Body of pancreas (tissue), 4 donors: Measurements from ENCODE around the gene OR2T6. TPM values are rescaled to one million over a fixed set of nuclear protein-coding genes. Genes with fewer than 3 reads are reported as not detected.

Source experiments
- ATAC-seq: fragments of 150-250 bp; one replicate; pipeline ENCODE4 v1.9.1; 2016
- DNase-seq, 4 donors: peaks; one replicate each; pipeline ENCODE4 v3.0.0-alpha.2; 2019
- H3K27ac ChIP-seq, 4 donors: fragments of 200-600 bp; sonication (generic); 1 replicate in 3 of 4; 2 replicates in 1 of 4; pipeline versions ENCODE4 v1.5.1 to v1.6.1; 2016 to 2019; ENCODE audit warnings: mild to moderate bottlenecking in 1 of 4, mixed read lengths in 1 of 4, moderate library complexity in 1 of 4
- H3K27me3 ChIP-seq, 2 donors: fragments of 200-600 bp; sonication (generic); one replicate each; pipeline ENCODE4 v1.6.0; 2016; ENCODE audit warnings: mild to moderate bottlenecking in 1 of 2
- H3K36me3 ChIP-seq, 2 donors: fragments of 200-600 bp; sonication (generic); replicated peaks in 1 of 2; 2 replicates each; pipeline ENCODE4 v1.5.1; 2016; ENCODE audit warnings: low read depth in 2 of 2; ENCODE audit not compliant: insufficient read depth in 1 of 2
- H3K4me1 ChIP-seq: fragments of 200-600 bp; sonication (generic); one replicate; pipeline ENCODE4 v1.6.0; 2016
- H3K4me3 ChIP-seq, 2 donors: fragments of 200-600 bp; sonication (generic); 1 replicate in 1 of 2; 2 replicates in 1 of 2; pipeline ENCODE4 v1.5.1; 2016 to 2019
- H3K9me3 ChIP-seq, 3 donors: fragments of 200-600 bp; sonication (generic); 1 replicate in 2 of 3; 2 replicates in 1 of 3; pipeline ENCODE4 v1.5.1; 2016
- CTCF ChIP-seq, 7 experiments: fragments of 450-650 bp in 4 of 7; fragments of 200-600 bp in 3 of 7; sonication (generic) in 3 of 7; IDR thresholded peaks; one replicate each; pipeline ENCODE4 v1.5.1; 2016 to 2019; ENCODE audit warnings: antibody characterized with exemption in 7 of 7
- POLR2A ChIP-seq, 3 donors: fragments of 450-650 bp; IDR thresholded peaks; one replicate each; pipeline ENCODE4 v1.6.1; 2016; ENCODE audit warnings: antibody characterized with exemption in 3 of 3, mild to moderate bottlenecking in 2 of 3
- WGBS, 2 donors: methylation state at CpG; one replicate each; pipeline ENCODE4 v1.1.5; 2017; 5-methylcytosine and 5-hydroxymethylcytosine counted together
- intact Hi-C: fragments of 100-400 bp; cut with DNase I; formaldehyde crosslinking; loops from one replicate; pipeline ENCODE4 v1.15.1; 2023
- total RNA-seq, 2 donors: library from RNA; depleted of rRNA; stranded (reverse); fragments of >200 nt; gene quantifications; one replicate each; pipeline ENCODE4 v1.1.0, GENCODE V29; 2016

Gene OR2T6
- total RNA-seq, 2 donors from 2014 or later = not detected

GRCh38 chr1:248380854-248381253 lies 5.3 kb downstream of the OR2T6 start:
- intact Hi-C loops = no loop called here
- no peak for DNase-seq
- Histone ChIP-seq H3K4me1 (no peaks in the 10 kb centered on the region), H3K9me3 (no peaks in the 10 kb centered on the region), H3K4me3 (no peak overlapping the region), H3K27ac (no peak overlapping the region), H3K27me3 (no peaks in the 10 kb centered on the region), H3K36me3 (no peaks in the 10 kb centered on the region)
- 73 to 82% methylated on average over 3 of the region's 3 CpGs for WGBS, 2 donors
- ATAC-seq = no peak
- no peak for TF ChIP-seq POLR2A (IDR thresholded peaks at IDR 0.05)

- TF ChIP-seq POLR2A (IDR thresholded peaks at IDR 0.05) (no peak), CTCF (IDR thresholded peaks at IDR 0.05) (no peak)
- 39 to 45% methylated on average over 2 of the region's 2 CpGs for WGBS, 2 donors
- no peak overlapping the region for H3K27ac ChIP-seq
- H3K4me1 ChIP-seq = no peaks in the 10 kb centered on the region
- no peaks in the 10 kb centered on the region for H3K9me3 ChIP-seq
- intact Hi-C loops = no loop called here
- no peaks in the 10 kb centered on the region for H3K27me3 ChIP-seq
- no peak for ATAC-seq
- no peak overlapping the region for H3K4me3 ChIP-seq
- DNase-seq = no peak
- no peaks in the 10 kb centered on the region for H3K36me3 ChIP-seq
Observed at GRCh38 chr1:248388426-248388825, 12.9 kb downstream of the OR2T6 start.

- no peaks in the 10 kb centered on the region for H3K27me3 ChIP-seq
- no peak overlapping the region for H3K4me3 ChIP-seq
- H3K9me3 ChIP-seq = no peaks in the 10 kb centered on the region
- TF ChIP-seq CTCF (IDR thresholded peaks at IDR 0.05) (no peak), POLR2A (IDR thresholded peaks at IDR 0.05) (no peak)
- no peaks in the 10 kb centered on the region for H3K4me1 ChIP-seq
- ATAC-seq (no peak), DNase-seq (no peak)
- 36 to 46% methylated on average over 2 of the region's 2 CpGs for WGBS, 2 donors
- no peaks in the 10 kb centered on the region for H3K36me3 ChIP-seq
- intact Hi-C loops = no loop called here
- no peak overlapping the region for H3K27ac ChIP-seq
Observed at GRCh38 chr1:248393050-248393449, 17.5 kb downstream of the OR2T6 start.

- DNase-seq = no peak
- H3K4me3 ChIP-seq = no peak within 1 kb of the TSS
- no peaks in the 10 kb centered on the region for H3K4me1 ChIP-seq
- no peak for ATAC-seq
- intact Hi-C loops = no loop called here
- 58 to 64% methylated on average over 3 of the region's 3 CpGs for WGBS, 2 donors
- H3K27me3 ChIP-seq = no peaks in the 10 kb centered on the region
- H3K27ac ChIP-seq = no peak within 1 kb of the TSS
- no peaks in the 10 kb centered on the region for H3K36me3 ChIP-seq
- no peaks in the 10 kb centered on the region for H3K9me3 ChIP-seq
- TF ChIP-seq POLR2A (IDR thresholded peaks at IDR 0.05) (no peak), CTCF (IDR thresholded peaks at IDR 0.05) (no peak)
Observed at GRCh38 chr1:248402748-248403147, 27.2 kb downstream of the OR2T6 start, which contains the start of gene OR2T1. Gene OR2T1, plus strand, starts transcription at chr1:248403048. Its CDS starts 3,100 bp downstream, at chr1:248406148.

GRCh38 chr1:248404024-248404423 lies 28.5 kb downstream of the OR2T6 start:
- 75 to 86% methylated on average over 6 of the region's 6 CpGs for WGBS, 2 donors
- no peak overlapping the region for H3K27ac ChIP-seq

More at GRCh38 chr1:248404024-248404423, 28.5 kb downstream of the OR2T6 start:
- no peaks in the 10 kb centered on the region for H3K36me3 ChIP-seq
- no peaks in the 10 kb centered on the region for H3K4me1 ChIP-seq
- no peak for DNase-seq
- no peaks in the 10 kb centered on the region for H3K27me3 ChIP-seq
- intact Hi-C loops = no loop called here
- H3K9me3 ChIP-seq = no peaks in the 10 kb centered on the region
- H3K4me3 ChIP-seq = no peak overlapping the region
- ATAC-seq = no peak
- no peak for TF ChIP-seq POLR2A (IDR thresholded peaks at IDR 0.05)
- no peak for TF ChIP-seq CTCF (IDR thresholded peaks at IDR 0.05)
